ENCODE measurements around the gene CTSG.
"Not testable (repeated sequence)": the region's sequence is repeated elsewhere in the genome, so short reads cannot be mapped to it uniquely, and the experiment has no call there.

CTSG gene

DNA sequence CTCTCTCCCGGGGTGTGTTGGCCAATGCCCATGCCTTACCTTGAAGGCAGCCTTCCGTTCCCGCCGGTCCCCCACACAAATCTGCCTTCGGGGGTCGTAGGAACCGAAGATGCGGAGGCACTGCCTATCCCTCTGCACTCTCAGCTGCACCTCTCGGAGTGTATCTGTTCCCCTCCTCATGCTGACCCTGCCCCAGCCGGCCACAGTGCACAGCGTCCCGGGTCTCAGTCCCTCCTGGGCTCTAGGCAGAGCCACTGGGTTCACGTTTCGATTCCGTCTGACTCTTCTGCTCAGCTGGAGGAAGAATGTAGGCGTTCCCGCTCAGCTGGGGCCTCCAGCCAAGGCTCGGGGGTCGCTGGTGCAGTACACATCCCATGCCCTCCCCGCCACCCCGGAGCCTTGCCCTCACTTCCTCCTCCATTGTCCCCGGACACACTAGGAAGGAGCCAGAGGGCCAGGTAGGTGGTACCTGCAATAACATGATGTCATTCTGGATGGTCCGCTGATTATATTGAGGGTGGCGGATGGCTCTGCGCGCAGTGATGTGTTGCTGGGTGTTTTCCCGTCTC is 1.8 kb downstream of the CTSG start:
- Mint-ChIP-seq H3K36me3 (no peaks in the 10 kb centered on the region), H3K27me3 (no peaks in the 10 kb centered on the region), H3K4me3 (no peak overlapping the region), H3K9me3 (peaks cover 5% of the 10 kb centered on the region), H3K27ac (no peak overlapping the region), H3K4me1 (peaks cover 5% of the 10 kb centered on the region)

- Mint-ChIP-seq H3K27ac (no peak overlapping the region), H3K4me1 (no peaks in the 10 kb centered on the region), H3K4me3 (no peak overlapping the region), H3K36me3 (peaks cover 8% of the 10 kb centered on the region), H3K27me3 (no peaks in the 10 kb centered on the region), H3K9me3 (peaks cover 18% of the 10 kb centered on the region)
These were observed 9.7 kb downstream of the CTSG start for GRCh38 chr14:24566318-24566717.

- H3K9me3 Mint-ChIP-seq: peaks cover 18% of the 10 kb centered on the region
These were observed 10.3 kb downstream of the CTSG start for GRCh38 chr14:24565766-24566165.

DNA sequence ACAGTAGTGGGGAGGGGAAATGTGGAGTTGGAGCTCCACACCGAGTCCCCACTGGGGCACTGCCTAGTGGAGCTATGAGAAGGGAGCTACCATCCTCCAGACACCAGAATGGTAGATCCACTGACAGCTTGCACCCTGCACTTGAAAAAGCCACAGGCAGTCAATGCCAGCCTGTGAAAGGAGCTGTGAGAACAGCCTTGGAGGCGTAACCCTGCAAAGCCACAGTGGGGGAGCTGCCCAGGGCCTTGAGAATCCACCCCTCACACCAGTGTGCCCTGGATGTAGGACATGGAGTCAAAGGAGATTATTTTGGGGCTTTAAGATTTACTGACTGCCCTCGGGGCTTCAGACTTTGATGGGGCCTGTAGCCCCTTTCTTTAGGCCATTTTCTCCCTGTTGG is 12.5 kb downstream of the CTSG start:
- Mint-ChIP-seq H3K27ac (no peak overlapping the region), H3K4me3 (no peak overlapping the region), H3K36me3 (peaks cover 8% of the 10 kb centered on the region), H3K4me1 (no peaks in the 10 kb centered on the region), H3K9me3 (peaks cover 18% of the 10 kb centered on the region), H3K27me3 (peaks cover 4% of the 10 kb centered on the region)

More at GRCh38 chr14:24565766-24566165, 10.3 kb downstream of the CTSG start:
- Mint-ChIP-seq H3K4me3 (no peak overlapping the region), H3K27me3 (no peaks in the 10 kb centered on the region), H3K27ac (no peak overlapping the region), H3K36me3 (peaks cover 8% of the 10 kb centered on the region), H3K4me1 (no peaks in the 10 kb centered on the region)

GRCh38 chr14:24556756-24557155 is 19.3 kb downstream of the CTSG start:
- H3K4me3 Mint-ChIP-seq: no peak overlapping the region
- H3K36me3 Mint-ChIP-seq: peaks cover 3% of the 10 kb centered on the region
- H3K4me1 Mint-ChIP-seq: no peaks in the 10 kb centered on the region
- peaks cover 13% of the 10 kb centered on the region for H3K9me3 Mint-ChIP-seq
- H3K27ac Mint-ChIP-seq: no peak overlapping the region
- H3K27me3 Mint-ChIP-seq: peaks cover 7% of the 10 kb centered on the region

- peaks cover 36% of the 10 kb centered on the region for H3K9me3 Mint-ChIP-seq
- not testable (repeated sequence) for H3K27ac Mint-ChIP-seq, H3K4me3 Mint-ChIP-seq, H3K4me1 Mint-ChIP-seq, H3K27me3 Mint-ChIP-seq
- peaks cover 19% of the 10 kb centered on the region for H3K36me3 Mint-ChIP-seq
These were observed 27.0 kb downstream of the CTSG start for GRCh38 chr14:24549064-24549463.

- Mint-ChIP-seq H3K4me3 (no peak overlapping the region), H3K4me1 (no peaks in the 10 kb centered on the region), H3K27me3 (peaks cover 5% of the 10 kb centered on the region), H3K36me3 (peaks cover 12% of the 10 kb centered on the region), H3K27ac (no peak overlapping the region), H3K9me3 (peaks cover 25% of the 10 kb centered on the region)
These were observed 33.6 kb downstream of the CTSG start for GRCh38 chr14:24542346-24542936.

GRCh38 chr14:24535737-24536136 is 40.3 kb downstream of the CTSG start:
- Mint-ChIP-seq H3K36me3 (no peaks in the 10 kb centered on the region), H3K4me3 (no peak overlapping the region), H3K27ac (no peak overlapping the region), H3K4me1 (no peaks in the 10 kb centered on the region), H3K27me3 (peaks cover 3% of the 10 kb centered on the region), H3K9me3 (peaks cover 2% of the 10 kb centered on the region)

DNA sequence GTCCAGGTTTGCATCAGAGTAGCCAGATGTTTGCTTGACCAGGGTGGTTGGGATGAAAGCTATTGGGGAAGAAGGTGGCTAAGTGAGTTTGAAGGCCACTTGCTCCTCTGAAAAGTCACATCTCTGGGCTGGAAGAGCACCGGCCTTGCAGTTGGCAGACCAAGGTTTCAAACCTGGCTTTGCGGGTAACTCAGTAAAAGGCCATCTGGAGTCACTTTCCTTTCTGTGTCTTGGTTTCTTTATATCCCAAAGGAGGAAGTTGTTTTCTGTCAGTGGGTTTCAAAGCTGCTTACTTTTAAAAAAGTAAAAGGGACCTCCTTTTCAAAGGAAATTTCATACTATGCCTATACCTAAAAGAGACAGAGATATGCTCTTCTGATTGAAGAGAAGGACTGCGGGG is 41.8 kb downstream of the CTSG start:
- Mint-ChIP-seq H3K36me3 (no peaks in the 10 kb centered on the region), H3K27ac (no peak overlapping the region)

DNA sequence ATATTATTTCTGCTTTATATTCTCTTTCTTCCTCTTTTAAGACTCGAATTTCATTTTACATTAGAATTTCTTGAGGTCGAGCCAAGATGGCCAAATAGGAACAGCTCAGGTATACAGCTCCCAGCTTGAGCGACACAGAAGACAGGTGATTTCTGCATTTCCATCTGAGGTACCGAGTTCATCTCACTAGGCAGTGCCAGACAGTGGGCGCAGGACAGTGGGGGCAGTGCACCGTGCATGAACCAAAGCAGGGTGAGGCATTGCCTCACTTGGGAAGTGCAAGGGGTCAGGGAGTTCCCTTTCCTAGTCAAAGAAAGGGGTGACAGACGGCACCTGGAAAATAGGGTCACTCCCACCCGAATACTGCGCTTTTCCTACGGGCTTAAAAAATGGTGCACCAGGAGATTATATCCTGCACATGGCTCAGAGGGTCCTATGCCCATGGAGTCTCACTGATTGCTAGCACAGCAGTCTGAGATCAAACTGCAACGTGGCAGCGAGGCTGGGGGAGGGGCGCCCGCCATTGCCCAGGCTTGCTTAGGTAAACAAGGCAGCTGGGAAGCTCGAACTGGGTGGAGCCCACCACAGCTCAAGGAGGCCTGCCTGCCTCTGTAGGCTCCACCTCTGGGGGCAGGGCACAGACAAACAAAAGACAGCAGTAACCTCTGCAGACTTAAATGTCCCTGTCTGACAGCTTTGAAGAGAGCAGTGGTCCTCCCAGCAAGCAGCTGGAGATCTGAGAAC is 50.0 kb downstream of the CTSG start:
- not testable (repeated sequence) for H3K27ac Mint-ChIP-seq, H3K27me3 Mint-ChIP-seq, H3K4me3 Mint-ChIP-seq, H3K36me3 Mint-ChIP-seq, H3K9me3 Mint-ChIP-seq, H3K4me1 Mint-ChIP-seq

More for the DNA sequence above, 41.8 kb downstream of the CTSG start:
- H3K9me3 Mint-ChIP-seq: no peaks in the 10 kb centered on the region
- H3K4me3 Mint-ChIP-seq: no peak overlapping the region
- peaks cover 3% of the 10 kb centered on the region for H3K27me3 Mint-ChIP-seq
- H3K4me1 Mint-ChIP-seq: no peaks in the 10 kb centered on the region

Data from activated naive CD4-positive, alpha-beta T cell treated with anti-CD3 and anti-CD28 coated beads, Interleukin-2, amount 50 U/mL, for 24 hours (primary cell).